ENCODE results near the gene TSGA10IP.

The TSGA10IP gene

GRCh38 chr11:65978391-65979238, 33.3 kb downstream of the TSGA10IP start:
- H3K9me3 ChIP-seq (ENCODE audit: control insufficient read depth, low read length) = no peaks in the 10 kb centered on the region
- H3K4me1 ChIP-seq (ENCODE audit: control insufficient read depth, insufficient read depth, low read depth, low read length) = no peaks in the 10 kb centered on the region
- H2BK120ac ChIP-seq (ENCODE audit: low read depth, low read length) = no peak overlapping the region
- no peak overlapping the region for H3K18ac ChIP-seq (ENCODE audit: low read depth in 1 of 2, low read length in 2 of 2)
- H3K4me2 ChIP-seq (ENCODE audit: low read length, poor library complexity, severe bottlenecking) = no peak overlapping the region
- DNase-seq = no peak
- peaks cover 45 to 71% of the 10 kb centered on the region in 2 experiments for H3K36me3 ChIP-seq (ENCODE audit: control insufficient read depth in 1 of 2, insufficient read depth in 2 of 2, low read depth in 1 of 2, low read length in 2 of 2)
- no peak overlapping the region for H2AK5ac ChIP-seq (ENCODE audit: low read length, severe bottlenecking)
- H4K91ac ChIP-seq (ENCODE audit: low read length) = no peak overlapping the region
- H2BK12ac ChIP-seq (ENCODE audit: low read length in 2 of 2) = no peak overlapping the region
- 98% methylated on average over 26 of the region's 34 CpGs for WGBS
- H2BK15ac ChIP-seq (ENCODE audit: low read depth, poor library complexity, severe bottlenecking) = no peak overlapping the region
- H3K9ac ChIP-seq (ENCODE audit: low read length) = no peak overlapping the region
- H3K27ac ChIP-seq (ENCODE audit: low read length, poor library complexity, severe bottlenecking) = no peak overlapping the region
- no peak overlapping the region for H4K8ac ChIP-seq (ENCODE audit: low read length)
- H3K79me1 ChIP-seq (replicated peaks; ENCODE audit: low read length, poor library complexity, severe bottlenecking) = peaks cover 2% of the 10 kb centered on the region
- H3K4ac ChIP-seq (ENCODE audit: low read depth in 1 of 2, low read length in 2 of 2) = no peak overlapping the region
- no peak overlapping the region for H2AFZ ChIP-seq (ENCODE audit: low read depth, low read length)
- H2BK5ac ChIP-seq (ENCODE audit: low read depth, low read length, poor library complexity, severe bottlenecking) = no peak overlapping the region
- H3K23ac ChIP-seq (ENCODE audit: low read length in 2 of 2) = no peak overlapping the region
- no peaks in the 10 kb centered on the region for H3K27me3 ChIP-seq (ENCODE audit: control insufficient read depth in 1 of 2, insufficient read depth in 1 of 2, low read length in 2 of 2)
- no peak overlapping the region for H3K4me3 ChIP-seq (ENCODE audit: insufficient read depth in 1 of 2, low read depth in 1 of 2, low read length in 2 of 2)
- H3K14ac ChIP-seq (ENCODE audit: low read length in 2 of 2) = no peak overlapping the region

- H2BK5ac ChIP-seq (ENCODE audit: low read depth, low read length, poor library complexity, severe bottlenecking) = no peak overlapping the region
- no peak overlapping the region for H3K14ac ChIP-seq (ENCODE audit: low read length in 2 of 2)
- H3K9me3 ChIP-seq (ENCODE audit: control insufficient read depth, low read length) = no peaks in the 10 kb centered on the region
- no peak overlapping the region for H2BK15ac ChIP-seq (ENCODE audit: low read depth, poor library complexity, severe bottlenecking)
- H3K4me1 ChIP-seq (ENCODE audit: control insufficient read depth, insufficient read depth, low read depth, low read length) = no peaks in the 10 kb centered on the region
- no peaks in the 10 kb centered on the region for H3K79me1 ChIP-seq (replicated peaks; ENCODE audit: low read length, poor library complexity, severe bottlenecking)
- no peak overlapping the region for H3K4ac ChIP-seq (ENCODE audit: low read depth in 1 of 2, low read length in 2 of 2)
- H3K23ac ChIP-seq (ENCODE audit: low read length in 2 of 2) = no peak overlapping the region
- H2BK12ac ChIP-seq (ENCODE audit: low read length in 2 of 2) = no peak overlapping the region
- H2AFZ ChIP-seq (ENCODE audit: low read depth, low read length) = no peak overlapping the region
- no peak overlapping the region for H3K27ac ChIP-seq (ENCODE audit: low read length, poor library complexity, severe bottlenecking)
- no peak overlapping the region for H4K8ac ChIP-seq (ENCODE audit: low read length)
- peaks cover 45 to 75% of the 10 kb centered on the region in 2 experiments for H3K36me3 ChIP-seq (ENCODE audit: control insufficient read depth in 1 of 2, insufficient read depth in 2 of 2, low read depth in 1 of 2, low read length in 2 of 2)
- no peak overlapping the region for H3K4me3 ChIP-seq (ENCODE audit: insufficient read depth in 1 of 2, low read depth in 1 of 2, low read length in 2 of 2)
- H3K18ac ChIP-seq (ENCODE audit: low read depth in 1 of 2, low read length in 2 of 2) = no peak overlapping the region
- WGBS = 88% methylated on average over 9 of the region's 10 CpGs
- H2AK5ac ChIP-seq (ENCODE audit: low read length, severe bottlenecking) = no peak overlapping the region
- H3K9ac ChIP-seq (ENCODE audit: low read length) = no peak overlapping the region
- H4K91ac ChIP-seq (ENCODE audit: low read length) = no peak overlapping the region
- no peak overlapping the region for H2BK120ac ChIP-seq (ENCODE audit: low read depth, low read length)
- DNase-seq = no peak
- H3K4me2 ChIP-seq (ENCODE audit: low read length, poor library complexity, severe bottlenecking) = no peak overlapping the region
- no peaks in the 10 kb centered on the region for H3K27me3 ChIP-seq (ENCODE audit: control insufficient read depth in 1 of 2, insufficient read depth in 1 of 2, low read length in 2 of 2)
Observed at GRCh38 chr11:65979261-65979759, 34.0 kb downstream of the TSGA10IP start.

- Histone ChIP-seq H3K4me2 (ENCODE audit: low read length, poor library complexity, severe bottlenecking) (no peak overlapping the region), H3K4me1 (ENCODE audit: control insufficient read depth, insufficient read depth, low read depth, low read length) (no peaks in the 10 kb centered on the region), H4K91ac (ENCODE audit: low read length) (no peak overlapping the region), H2BK120ac (ENCODE audit: low read depth, low read length) (no peak overlapping the region), H3K27ac (ENCODE audit: low read length, poor library complexity, severe bottlenecking) (no peak overlapping the region), H3K9ac (ENCODE audit: low read length) (no peak overlapping the region), H2BK12ac (ENCODE audit: low read length in 2 of 2) (no peak overlapping the region), H3K27me3 (ENCODE audit: control insufficient read depth in 1 of 2, insufficient read depth in 1 of 2, low read length in 2 of 2) (no peaks in the 10 kb centered on the region), H2BK15ac (ENCODE audit: low read depth, poor library complexity, severe bottlenecking) (no peak overlapping the region), H3K4ac (ENCODE audit: low read depth in 1 of 2, low read length in 2 of 2) (no peak overlapping the region), H3K23ac (ENCODE audit: low read length in 2 of 2) (no peak overlapping the region), H3K9me3 (ENCODE audit: control insufficient read depth, low read length) (no peaks in the 10 kb centered on the region), H3K36me3 (ENCODE audit: control insufficient read depth in 1 of 2, insufficient read depth in 2 of 2, low read depth in 1 of 2, low read length in 2 of 2) (peaks cover 37 to 62% of the 10 kb centered on the region in 2 experiments), H2AFZ (ENCODE audit: low read depth, low read length) (no peak overlapping the region), H3K14ac (ENCODE audit: low read length in 2 of 2) (no peak overlapping the region), H3K79me1 (replicated peaks; ENCODE audit: low read length, poor library complexity, severe bottlenecking) (no peaks in the 10 kb centered on the region), H3K18ac (ENCODE audit: low read depth in 1 of 2, low read length in 2 of 2) (no peak overlapping the region), H3K4me3 (ENCODE audit: insufficient read depth in 1 of 2, low read depth in 1 of 2, low read length in 2 of 2) (no peak overlapping the region), H4K8ac (ENCODE audit: low read length) (no peak overlapping the region), H2AK5ac (ENCODE audit: low read length, severe bottlenecking) (no peak overlapping the region), H2BK5ac (ENCODE audit: low read depth, low read length, poor library complexity, severe bottlenecking) (no peak overlapping the region)
- no peak for DNase-seq
- WGBS = 92% methylated on average over 12 of the region's 12 CpGs
Observed at GRCh38 chr11:65981101-65981740, 35.9 kb downstream of the TSGA10IP start.
